HG02852 (cell line): Measurements from ENCODE around the gene SHQ1.
"Not testable (repeated sequence)": the region's sequence is repeated elsewhere in the genome, so short reads cannot be mapped to it uniquely, and the experiment has no call there.

Experiments used
- ATAC-seq: cut with Tn5 transposase; IDR thresholded peaks from one replicate; pipeline ENCODE4 v1.9.1; 2021; ENCODE audit warnings: mild to moderate bottlenecking, moderate library complexity; ENCODE audit not compliant: unreplicated experiment

The SHQ1 gene

GRCh38 chr3:72722930-72723726, 125.1 kb downstream of the SHQ1 start:
- peak; percentile 77 for ATAC-seq

GRCh38 chr3:72721683-72722381, 126.4 kb downstream of the SHQ1 start:
- no peak for ATAC-seq

GRCh38 chr3:72720566-72720965, 127.7 kb downstream of the SHQ1 start:
- ATAC-seq = no peak

GRCh38 chr3:72719137-72719536, 129.1 kb downstream of the SHQ1 start:
- ATAC-seq = no peak

- ATAC-seq = not testable (repeated sequence)
Observed at GRCh38 chr3:72714135-72714534, 134.1 kb downstream of the SHQ1 start.

- not testable (repeated sequence) for ATAC-seq
Observed at GRCh38 chr3:72710471-72710870, 137.8 kb downstream of the SHQ1 start.

GRCh38 chr3:72708441-72708840, 139.8 kb downstream of the SHQ1 start:
- no peak for ATAC-seq

- no peak for ATAC-seq
Observed at GRCh38 chr3:72702997-72703396, 145.2 kb downstream of the SHQ1 start.

- ATAC-seq = no peak
Observed at GRCh38 chr3:72702390-72702789, 145.9 kb downstream of the SHQ1 start.

- ATAC-seq = no peak
Observed at GRCh38 chr3:72700106-72700505, 148.1 kb downstream of the SHQ1 start.

- ATAC-seq = no peak
Observed at GRCh38 chr3:72699631-72700030, 148.6 kb downstream of the SHQ1 start.
